Measurements from ENCODE around the gene IFT20. TPM values are rescaled to one million over a fixed set of nuclear protein-coding genes. Genes with fewer than 3 reads are reported as not detected.

IFT20 gene
- total and polyA plus RNA-seq, 9 of the 15 experiments (the other 6 are each of a cell fraction or from before 2014, with no cell fraction given), result 11.2 to 38.6 (median 20.1) TPM

- TF ChIP-seq ZNF785 (CRISPR knock-in tag; IDR thresholded peaks at IDR 0.05), result no peak
Measured at GRCh38 chr17:28282596-28282995, 52.7 kb downstream of the IFT20 start (continued).

DNA sequence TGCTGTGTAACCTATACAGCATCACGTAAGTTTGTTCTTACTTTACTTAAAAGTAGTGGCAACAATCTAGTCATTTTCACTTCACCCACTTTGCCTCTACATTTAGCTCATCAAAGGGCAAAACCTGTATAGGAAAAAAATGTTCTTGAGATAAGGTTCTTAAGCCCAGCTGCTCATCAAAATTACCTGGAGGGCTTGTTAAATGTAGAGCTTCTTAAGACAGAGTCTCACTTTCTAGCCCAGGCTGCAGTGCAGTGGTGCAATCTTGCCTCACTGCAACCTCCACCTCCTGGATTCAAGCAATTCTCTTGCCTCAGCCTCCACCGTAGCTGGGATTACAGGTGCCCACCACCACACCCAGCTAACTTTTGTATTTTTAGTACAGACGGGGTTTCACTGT, 54.4 kb downstream of the IFT20 start:
- in situ Hi-C loops (cut with MboI), result no loop called here
- TF ChIP-seq CREB1 (IDR thresholded peaks at IDR 0.05) (no peak), CREB1 (CRISPR knock-in tag; IDR thresholded peaks at IDR 0.05) (no peak), PTTG1 (tag; IDR thresholded peaks at IDR 0.05; ENCODE audit: low read depth) (no peak), GTF2F1 (IDR thresholded peaks at IDR 0.05; ENCODE audit: low read depth, low read length) (no peak), SIN3A (IDR thresholded peaks at IDR 0.05; ENCODE audit: borderline replicate concordance in 2 of 2, control insufficient read depth in 1 of 2, low read depth in 2 of 2, low read length in 2 of 2) (no peak), HNRNPL (IDR thresholded peaks at IDR 0.05; ENCODE audit: low read depth, low read length) (no peak), GTF2E2 (tag; IDR thresholded peaks at IDR 0.05) (no peak), SP1 (CRISPR knock-in tag; IDR thresholded peaks at IDR 0.05) (no peak), ERF (CRISPR knock-in tag; IDR thresholded peaks at IDR 0.05) (no peak), CHD1 (IDR thresholded peaks at IDR 0.05; ENCODE audit: low read length) (no peak), ZC3H8 (IDR thresholded peaks at IDR 0.05) (no peak), SNRNP70 (optimal IDR thresholded peaks at IDR 0.05; ENCODE audit: low read depth, low read length) (no peak), DIDO1 (tag; IDR thresholded peaks at IDR 0.05; ENCODE audit: low read depth) (no peak), RBFOX2 (IDR thresholded peaks at IDR 0.05; ENCODE audit: low read depth, low read length) (no peak)
- TF ChIP-seq, protein P1, sequence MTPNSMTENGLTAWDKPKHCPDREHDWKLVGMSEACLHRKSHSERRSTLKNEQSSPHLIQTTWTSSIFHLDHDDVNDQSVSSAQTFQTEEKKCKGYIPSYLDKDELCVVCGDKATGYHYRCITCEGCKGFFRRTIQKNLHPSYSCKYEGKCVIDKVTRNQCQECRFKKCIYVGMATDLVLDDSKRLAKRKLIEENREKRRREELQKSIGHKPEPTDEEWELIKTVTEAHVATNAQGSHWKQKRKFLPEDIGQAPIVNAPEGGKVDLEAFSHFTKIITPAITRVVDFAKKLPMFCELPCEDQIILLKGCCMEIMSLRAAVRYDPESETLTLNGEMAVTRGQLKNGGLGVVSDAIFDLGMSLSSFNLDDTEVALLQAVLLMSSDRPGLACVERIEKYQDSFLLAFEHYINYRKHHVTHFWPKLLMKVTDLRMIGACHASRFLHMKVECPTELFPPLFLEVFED (CRISPR knock-in tag; conservative IDR thresholded peaks at IDR 0.05), result no peak
- TF ChIP-seq, protein P2, sequence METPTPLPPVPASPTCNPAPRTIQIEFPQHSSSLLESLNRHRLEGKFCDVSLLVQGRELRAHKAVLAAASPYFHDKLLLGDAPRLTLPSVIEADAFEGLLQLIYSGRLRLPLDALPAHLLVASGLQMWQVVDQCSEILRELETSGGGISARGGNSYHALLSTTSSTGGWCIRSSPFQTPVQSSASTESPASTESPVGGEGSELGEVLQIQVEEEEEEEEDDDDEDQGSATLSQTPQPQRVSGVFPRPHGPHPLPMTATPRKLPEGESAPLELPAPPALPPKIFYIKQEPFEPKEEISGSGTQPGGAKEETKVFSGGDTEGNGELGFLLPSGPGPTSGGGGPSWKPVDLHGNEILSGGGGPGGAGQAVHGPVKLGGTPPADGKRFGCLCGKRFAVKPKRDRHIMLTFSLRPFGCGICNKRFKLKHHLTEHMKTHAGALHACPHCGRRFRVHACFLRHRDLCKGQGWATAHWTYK (CRISPR knock-in tag; IDR thresholded peaks at IDR 0.05), result no peak
- TF ChIP-seq, protein P3, sequence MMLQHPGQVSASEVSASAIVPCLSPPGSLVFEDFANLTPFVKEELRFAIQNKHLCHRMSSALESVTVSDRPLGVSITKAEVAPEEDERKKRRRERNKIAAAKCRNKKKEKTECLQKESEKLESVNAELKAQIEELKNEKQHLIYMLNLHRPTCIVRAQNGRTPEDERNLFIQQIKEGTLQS (IDR thresholded peaks at IDR 0.05), result no peak
- TF ChIP-seq, protein P3 (CRISPR knock-in tag; conservative IDR thresholded peaks at IDR 0.05), result no peak

More for the DNA sequence above, 54.4 kb downstream of the IFT20 start:
- no peak for FAIRE-seq
- intact Hi-C loops (cut with micrococcal nuclease), result no loop called here
- Histone ChIP-seq H3K9ac (ENCODE audit: insufficient read depth in 1 of 2, low read depth in 2 of 2, low read length in 2 of 2) (no peak overlapping the region), H3K4me1 (replicated peaks in 1 of 2; ENCODE audit: control insufficient read depth in 2 of 2, insufficient read depth in 2 of 2, low read length in 2 of 2) (peaks cover 0 to 2% of the 10 kb centered on the region in 2 experiments; a peak in 1 of 5 replicates), H3K27me3 (ENCODE audit: control insufficient read depth in 2 of 2, insufficient read depth in 2 of 2, low read length in 2 of 2) (peaks cover 0 to 8% of the 10 kb centered on the region in 2 experiments; a peak in 1 of 5 replicates), H4K20me1 (replicated peaks; ENCODE audit: control insufficient read depth, insufficient read depth, low read length) (no peaks in the 10 kb centered on the region), H3K9me3 (replicated peaks; ENCODE audit: control insufficient read depth, insufficient read depth, low read depth, low read length) (no peaks in the 10 kb centered on the region), H2AFZ (ENCODE audit: low read depth, low read length) (no peak overlapping the region), H3K4me3 (no peak overlapping the region), H3K9me1 (ENCODE audit: control insufficient read depth, insufficient read depth, low read length) (no peaks in the 10 kb centered on the region), H3K36me3 (ENCODE audit: control insufficient read depth, insufficient read depth, low read length) (no peaks in the 10 kb centered on the region), H3K4me2 (ENCODE audit: insufficient read depth, low read length) (no peak overlapping the region), H3K27ac (ENCODE audit: extremely low read depth, low read depth, low read length) (no peak overlapping the region), H3K79me2 (ENCODE audit: control insufficient read depth, insufficient read depth, low read length) (no peaks in the 10 kb centered on the region)
- ATAC-seq, result no peak
- ChIA-PET POLR2A (interaction anchor here (0.6 to 1.9 kb wide), 4 partner anchors 11 to 294 kb away, joined by 3 to 7 read pairs (median 4); no protein-coding TSS in a partner anchor), CTCF (ENCODE audit: low intra/inter-chr PET ratio) (no interaction called here)
- 26% methylated on average over 3 of the region's 3 CpGs for WGBS (ENCODE audit: insufficient coverage, low coverage, missing lambda C conversion rate)
- DNase-seq (ENCODE audit: extremely low read depth in 1 of 4, low spot score in 3 of 4), result no peak
- no TSS peak for BruUV-seq (replicated peaks)

All from K562 (cell line).